Prostate gland (tissue), 2 donors: Measurements from ENCODE around the gene PARP8.

Experiments used
- POLR2A ChIP-seq: fragments of 450-650 bp; IDR thresholded peaks from one replicate; pipeline ENCODE4 v1.6.1; 2016; ENCODE audit warnings: antibody characterized with exemption, mild to moderate bottlenecking
- POLR2AphosphoS5 ChIP-seq: sonication (generic); formaldehyde crosslinking; IDR thresholded peaks from one replicate; pipeline ENCODE4 v1.6.1; 2017; ENCODE audit warnings: antibody characterized with exemption
- TF ChIP-seq, protein P1 (sequence below), 4 experiments: fragments of 200-600 bp in 2 of 4; fragments of 450-650 bp in 2 of 4; sonication (generic) in 2 of 4; IDR thresholded peaks; 1 replicate in 3 of 4; 2 replicates in 1 of 4; pipeline ENCODE4 v1.5.1; 2016 to 2019; ENCODE audit warnings: antibody characterized with exemption in 4 of 4, mild to moderate bottlenecking in 2 of 4, moderate library complexity in 2 of 4

GRCh38 chr5:50849554-50849953 is 183.1 kb downstream of the PARP8 start:
- TF ChIP-seq, protein P1, sequence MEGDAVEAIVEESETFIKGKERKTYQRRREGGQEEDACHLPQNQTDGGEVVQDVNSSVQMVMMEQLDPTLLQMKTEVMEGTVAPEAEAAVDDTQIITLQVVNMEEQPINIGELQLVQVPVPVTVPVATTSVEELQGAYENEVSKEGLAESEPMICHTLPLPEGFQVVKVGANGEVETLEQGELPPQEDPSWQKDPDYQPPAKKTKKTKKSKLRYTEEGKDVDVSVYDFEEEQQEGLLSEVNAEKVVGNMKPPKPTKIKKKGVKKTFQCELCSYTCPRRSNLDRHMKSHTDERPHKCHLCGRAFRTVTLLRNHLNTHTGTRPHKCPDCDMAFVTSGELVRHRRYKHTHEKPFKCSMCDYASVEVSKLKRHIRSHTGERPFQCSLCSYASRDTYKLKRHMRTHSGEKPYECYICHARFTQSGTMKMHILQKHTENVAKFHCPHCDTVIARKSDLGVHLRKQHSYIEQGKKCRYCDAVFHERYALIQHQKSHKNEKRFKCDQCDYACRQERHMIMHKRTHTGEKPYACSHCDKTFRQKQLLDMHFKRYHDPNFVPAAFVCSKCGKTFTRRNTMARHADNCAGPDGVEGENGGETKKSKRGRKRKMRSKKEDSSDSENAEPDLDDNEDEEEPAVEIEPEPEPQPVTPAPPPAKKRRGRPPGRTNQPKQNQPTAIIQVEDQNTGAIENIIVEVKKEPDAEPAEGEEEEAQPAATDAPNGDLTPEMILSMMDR (IDR thresholded peaks at IDR 0.05), result no peak
- no peak for TF ChIP-seq POLR2AphosphoS5
- TF ChIP-seq POLR2A, result no peak
